Measurements from ENCODE around the gene AZIN2.

- no peak for TF ChIP-seq POLR2A (IDR thresholded peaks at IDR 0.05; ENCODE audit: low read depth, low read length)
- no peak for TF ChIP-seq PAX5 (IDR thresholded peaks at IDR 0.05; ENCODE audit: insufficient read depth, low read length, severe bottlenecking)
- no peak for TF ChIP-seq POLR2AphosphoS5 (IDR thresholded peaks at IDR 0.05; ENCODE audit: low read depth, low read length)
Observed at GRCh38 chr1:33121728-33122127, 40.8 kb downstream of the AZIN2 start.

Measured in GM12891 (cell line).